ENCODE results near the gene RETN.

DNA sequence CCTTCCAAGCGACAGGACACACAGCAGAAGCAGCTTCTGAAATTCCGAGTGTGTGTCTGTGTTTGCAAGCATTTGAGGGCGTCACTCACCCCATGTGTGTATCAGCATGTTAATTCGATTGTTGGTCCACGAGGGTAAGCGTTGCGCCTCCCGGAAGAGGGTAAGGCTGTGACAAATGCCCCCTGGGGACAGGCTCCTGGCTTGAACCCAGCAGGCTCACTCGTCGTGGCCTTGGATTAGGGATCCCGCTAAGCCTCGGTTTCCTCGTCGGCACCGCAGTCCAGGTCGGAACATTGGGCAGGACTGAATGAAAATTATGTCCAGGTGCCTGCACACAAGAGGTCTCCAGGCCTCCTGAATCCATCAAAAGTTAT lies 32.5 kb upstream of the RETN start:
- no peak for TF ChIP-seq TAF1 (IDR thresholded peaks at IDR 0.05; ENCODE audit: low read depth, low read length)
- TF ChIP-seq POLR2A (IDR thresholded peaks at IDR 0.05; ENCODE audit: control extremely low read depth in 1 of 2, low read depth in 2 of 2, low read length in 2 of 2) = no peak
- TF ChIP-seq CBX5 (IDR thresholded peaks at IDR 0.05; ENCODE audit: low read depth, low read length) = no peak

Data from H1 (cell line).